ENCODE results near the gene MYO5A. TPM values are rescaled to one million over a fixed set of nuclear protein-coding genes. Genes with fewer than 3 reads are reported as not detected.

The MYO5A gene
- polyA plus RNA-seq, 3 donors: 6.9 to 33.5 (median 16.6) TPM

DNA sequence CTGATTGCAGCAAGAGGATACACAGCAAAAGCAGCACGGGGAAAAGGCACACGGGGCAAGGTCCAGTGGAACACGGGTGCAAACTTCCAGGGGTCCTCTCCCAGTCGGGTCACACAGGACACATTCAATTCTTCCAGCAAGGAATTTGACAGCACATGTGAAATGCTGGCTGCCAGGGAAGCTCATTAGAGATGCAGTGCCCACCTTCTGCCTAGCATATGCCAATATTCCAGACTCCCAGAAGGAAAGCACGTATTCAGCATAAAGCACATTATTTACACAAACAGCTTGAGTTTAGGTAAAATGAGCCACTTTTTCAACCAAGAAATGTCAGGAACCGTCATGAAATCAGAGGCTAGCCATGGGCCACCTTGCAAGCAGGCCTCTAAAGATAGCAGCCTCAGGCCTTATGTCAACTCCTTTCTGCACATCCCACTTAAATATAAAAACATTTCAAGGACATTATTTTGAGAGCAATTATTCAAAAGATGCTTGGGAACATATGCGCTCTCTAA is 252.4 kb downstream of the MYO5A start:
- no peak overlapping the region for H2AFZ ChIP-seq (ENCODE audit: insufficient read depth, low read depth, low read length, poor library complexity, severe bottlenecking)
- TF ChIP-seq, protein P1, sequence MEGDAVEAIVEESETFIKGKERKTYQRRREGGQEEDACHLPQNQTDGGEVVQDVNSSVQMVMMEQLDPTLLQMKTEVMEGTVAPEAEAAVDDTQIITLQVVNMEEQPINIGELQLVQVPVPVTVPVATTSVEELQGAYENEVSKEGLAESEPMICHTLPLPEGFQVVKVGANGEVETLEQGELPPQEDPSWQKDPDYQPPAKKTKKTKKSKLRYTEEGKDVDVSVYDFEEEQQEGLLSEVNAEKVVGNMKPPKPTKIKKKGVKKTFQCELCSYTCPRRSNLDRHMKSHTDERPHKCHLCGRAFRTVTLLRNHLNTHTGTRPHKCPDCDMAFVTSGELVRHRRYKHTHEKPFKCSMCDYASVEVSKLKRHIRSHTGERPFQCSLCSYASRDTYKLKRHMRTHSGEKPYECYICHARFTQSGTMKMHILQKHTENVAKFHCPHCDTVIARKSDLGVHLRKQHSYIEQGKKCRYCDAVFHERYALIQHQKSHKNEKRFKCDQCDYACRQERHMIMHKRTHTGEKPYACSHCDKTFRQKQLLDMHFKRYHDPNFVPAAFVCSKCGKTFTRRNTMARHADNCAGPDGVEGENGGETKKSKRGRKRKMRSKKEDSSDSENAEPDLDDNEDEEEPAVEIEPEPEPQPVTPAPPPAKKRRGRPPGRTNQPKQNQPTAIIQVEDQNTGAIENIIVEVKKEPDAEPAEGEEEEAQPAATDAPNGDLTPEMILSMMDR (IDR thresholded peaks at IDR 0.05): no peak
- Mint-ChIP-seq H3K4me1 (no peaks in the 10 kb centered on the region), H3K9me3 (no peaks in the 10 kb centered on the region), H3K27me3 (ENCODE audit: low read depth in 3 of 3) (peaks cover 0 to 2% (median 0%) of the 10 kb centered on the region in 3 donors), H3K36me3 (no peaks in the 10 kb centered on the region), H3K27ac (no peak overlapping the region), H3K4me3 (no peak overlapping the region)
- no peak overlapping the region for H3K4me2 ChIP-seq (replicated peaks; ENCODE audit: extremely low read depth, low read length, poor library complexity, severe bottlenecking)
- H3K4me1 ChIP-seq (ENCODE audit: control insufficient read depth in 1 of 2, insufficient read depth in 2 of 2, low read length in 2 of 2): no peaks in the 10 kb centered on the region
- H3K4me3 ChIP-seq (replicated peaks in 1 of 3; ENCODE audit: low read depth in 2 of 3, low read length in 3 of 3): no peak overlapping the region
- intact Hi-C loops (cut with micrococcal nuclease): no loop called here
- no peak overlapping the region for H3K27ac ChIP-seq (ENCODE audit: low read depth in 1 of 2, low read length in 2 of 2)
- 97% methylated on average over 6 of the region's 7 CpGs for WGBS (ENCODE audit: insufficient coverage)
- no peaks in the 10 kb centered on the region for H3K36me3 ChIP-seq (replicated peaks in 1 of 2; ENCODE audit: control insufficient read depth in 1 of 2, insufficient read depth in 2 of 2, low read length in 2 of 2)
- no peak overlapping the region for H3K9ac ChIP-seq (ENCODE audit: insufficient read depth, low read length, poor library complexity, severe bottlenecking)
- H3K79me2 ChIP-seq (ENCODE audit: insufficient read depth, low read length): no peaks in the 10 kb centered on the region
- DNase-seq: no peak
- H4K20me1 ChIP-seq (ENCODE audit: insufficient read depth, low read length): no peaks in the 10 kb centered on the region
- no peaks in the 10 kb centered on the region for H3K27me3 ChIP-seq (ENCODE audit: control insufficient read depth in 2 of 2, insufficient read depth in 2 of 2, low read length in 2 of 2)
- H3K9me3 ChIP-seq (replicated peaks in 1 of 2; ENCODE audit: control insufficient read depth in 1 of 2, insufficient read depth in 1 of 2, low read length in 2 of 2): no peaks in the 10 kb centered on the region

DNA sequence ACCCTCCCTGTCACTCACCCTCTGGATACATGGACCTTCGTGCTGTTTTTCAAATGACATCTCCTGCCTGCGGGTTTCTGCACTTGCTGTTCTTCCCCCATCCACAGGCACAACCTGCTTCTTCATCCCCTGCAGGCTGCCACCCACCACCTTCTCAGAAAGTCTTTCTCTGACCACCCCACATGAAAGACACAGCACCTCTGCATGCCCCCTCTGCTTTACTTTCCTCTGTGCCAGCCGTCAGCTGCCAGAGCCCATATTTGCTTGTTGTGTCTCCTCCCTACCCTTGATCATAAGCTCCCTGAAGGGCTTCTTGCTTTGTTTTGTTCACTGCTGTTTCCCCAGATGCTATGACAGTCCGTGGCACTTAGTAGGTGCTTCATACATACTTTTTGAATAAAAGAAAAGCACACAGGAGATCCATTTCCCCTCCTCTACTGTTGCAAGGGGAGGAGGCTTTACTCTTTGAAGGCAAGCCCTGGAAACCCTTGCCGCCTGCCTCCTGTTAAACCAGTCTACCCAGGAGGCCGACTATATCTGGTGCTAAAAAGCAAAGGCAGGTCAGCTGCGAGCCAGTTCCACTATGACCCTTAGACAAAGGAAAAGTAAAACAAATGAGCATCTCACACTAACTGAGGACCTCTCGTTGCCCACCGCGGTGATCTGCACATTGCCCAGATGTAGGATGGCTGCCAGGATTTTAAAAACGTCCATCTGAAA is 265.0 kb downstream of the MYO5A start:
- peaks cover 13% of the 10 kb centered on the region for H3K4me1 Mint-ChIP-seq
- H3K9me3 ChIP-seq (replicated peaks in 1 of 2; ENCODE audit: control insufficient read depth in 1 of 2, insufficient read depth in 1 of 2, low read length in 2 of 2): no peaks in the 10 kb centered on the region
- H3K9ac ChIP-seq (ENCODE audit: insufficient read depth, low read length, poor library complexity, severe bottlenecking): no peak overlapping the region
- TF ChIP-seq, protein P1 (IDR thresholded peaks at IDR 0.05): no peak
- H3K4me3 ChIP-seq (replicated peaks in 1 of 3; ENCODE audit: low read depth in 2 of 3, low read length in 3 of 3): no peak overlapping the region
- no peaks in the 10 kb centered on the region for H3K27me3 ChIP-seq (ENCODE audit: control insufficient read depth in 2 of 2, insufficient read depth in 2 of 2, low read length in 2 of 2)
- H3K79me2 ChIP-seq (ENCODE audit: insufficient read depth, low read length): no peaks in the 10 kb centered on the region
- peaks cover 12 to 13% of the 10 kb centered on the region in 2 donors for H3K4me1 ChIP-seq (ENCODE audit: control insufficient read depth in 1 of 2, insufficient read depth in 2 of 2, low read length in 2 of 2)
- no peak for DNase-seq
- H4K20me1 ChIP-seq (ENCODE audit: insufficient read depth, low read length): no peaks in the 10 kb centered on the region
- H2AFZ ChIP-seq (ENCODE audit: insufficient read depth, low read depth, low read length, poor library complexity, severe bottlenecking): no peak overlapping the region
- no peaks in the 10 kb centered on the region for H3K36me3 ChIP-seq (replicated peaks in 1 of 2; ENCODE audit: control insufficient read depth in 1 of 2, insufficient read depth in 2 of 2, low read length in 2 of 2)
- H3K27ac Mint-ChIP-seq: no peak overlapping the region
- H3K4me3 Mint-ChIP-seq: no peak overlapping the region
- intact Hi-C loops (cut with micrococcal nuclease): no loop called here
- H3K36me3 Mint-ChIP-seq: no peaks in the 10 kb centered on the region
- WGBS (ENCODE audit: insufficient coverage): 90% methylated on average over 7 of the region's 11 CpGs
- H3K27ac ChIP-seq (ENCODE audit: low read depth in 1 of 2, low read length in 2 of 2): no peak overlapping the region
- peaks cover 0 to 2% (median 0%) of the 10 kb centered on the region in 3 donors for H3K27me3 Mint-ChIP-seq (ENCODE audit: low read depth in 3 of 3)
- no peaks in the 10 kb centered on the region for H3K9me3 Mint-ChIP-seq
- no peak overlapping the region for H3K4me2 ChIP-seq (replicated peaks; ENCODE audit: extremely low read depth, low read length, poor library complexity, severe bottlenecking)
